ENCODE data around the gene ENAH.

The ENAH gene

DNA sequence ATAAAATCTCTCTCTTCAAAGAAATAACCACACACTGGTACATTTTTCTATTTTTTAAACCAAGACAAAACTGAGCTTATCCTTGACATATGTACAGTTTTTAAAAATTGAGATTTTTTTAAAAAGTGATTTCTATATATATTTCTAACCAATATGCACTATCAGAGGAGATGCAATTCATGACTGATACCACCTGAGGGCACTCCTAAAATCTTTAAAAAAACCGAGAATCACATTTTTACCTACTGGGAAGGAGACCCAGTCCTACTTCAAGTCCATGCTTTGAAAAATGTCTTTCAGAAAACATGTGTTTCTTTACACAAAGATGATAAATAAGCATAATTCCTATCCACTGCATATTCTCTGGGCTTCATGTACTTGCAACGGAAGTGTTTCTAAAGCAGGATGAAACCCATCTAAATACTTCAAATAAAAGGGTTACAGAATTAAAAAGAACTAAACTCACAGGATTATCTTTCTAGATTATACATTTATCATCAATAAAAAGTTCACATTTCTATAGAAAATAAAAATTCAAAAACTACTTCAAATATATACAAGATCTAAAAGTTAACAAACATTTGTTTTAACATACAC lies 98.6 kb downstream of the ENAH start:
- DNase-seq: no peak

DNA sequence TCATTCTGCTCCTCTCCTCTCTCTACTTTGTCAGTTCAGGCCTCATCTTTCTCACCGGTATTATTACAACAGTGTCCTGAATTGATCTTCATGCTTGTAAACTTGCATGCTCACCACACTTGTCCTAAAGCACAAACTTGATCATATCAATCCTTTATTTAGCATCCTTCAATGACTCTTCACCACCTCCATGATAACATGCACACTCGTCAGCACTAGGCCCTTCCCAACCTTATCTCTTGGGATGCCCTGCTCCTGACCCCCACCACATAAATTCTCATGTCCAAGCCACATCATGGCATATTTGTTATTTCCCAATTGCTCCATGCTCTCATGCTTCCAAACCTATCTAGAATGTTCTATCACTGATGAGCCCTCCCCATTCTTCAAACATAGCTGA lies 103.1 kb downstream of the ENAH start:
- no peak for DNase-seq

DNA sequence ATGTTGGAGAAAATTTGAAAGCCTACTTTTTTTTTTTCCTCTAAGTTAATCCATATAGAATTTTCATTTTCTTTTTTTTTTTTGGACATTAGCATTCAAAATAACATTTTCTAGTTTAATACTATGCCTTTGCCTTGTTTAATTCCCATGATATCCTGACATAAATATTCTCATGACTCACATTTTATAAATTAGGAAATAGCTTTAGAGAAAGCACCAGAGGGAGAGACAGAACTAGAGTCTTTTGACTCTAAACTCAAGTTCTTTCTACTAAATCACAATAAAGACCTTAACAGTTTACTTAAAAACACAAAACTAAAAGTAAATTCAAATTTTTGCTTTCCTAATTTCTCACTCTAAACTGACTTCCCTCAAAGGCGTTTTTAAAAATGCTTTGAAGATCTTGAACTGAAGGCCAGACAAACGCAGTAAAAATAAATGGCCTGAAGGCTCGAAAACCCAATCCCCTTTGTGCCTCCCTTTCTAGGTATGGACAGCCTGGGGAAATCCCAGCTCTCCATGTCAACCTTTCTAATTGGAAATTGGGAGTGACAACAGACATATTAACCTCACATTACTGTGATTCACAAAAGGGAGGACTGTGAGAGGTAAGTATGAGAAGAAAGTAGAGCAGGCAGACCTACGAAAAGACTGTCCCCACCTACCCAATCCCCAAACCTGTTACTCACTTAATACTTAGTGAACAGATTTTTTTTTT lies 104.6 kb downstream of the ENAH start:
- no peak for DNase-seq

DNA sequence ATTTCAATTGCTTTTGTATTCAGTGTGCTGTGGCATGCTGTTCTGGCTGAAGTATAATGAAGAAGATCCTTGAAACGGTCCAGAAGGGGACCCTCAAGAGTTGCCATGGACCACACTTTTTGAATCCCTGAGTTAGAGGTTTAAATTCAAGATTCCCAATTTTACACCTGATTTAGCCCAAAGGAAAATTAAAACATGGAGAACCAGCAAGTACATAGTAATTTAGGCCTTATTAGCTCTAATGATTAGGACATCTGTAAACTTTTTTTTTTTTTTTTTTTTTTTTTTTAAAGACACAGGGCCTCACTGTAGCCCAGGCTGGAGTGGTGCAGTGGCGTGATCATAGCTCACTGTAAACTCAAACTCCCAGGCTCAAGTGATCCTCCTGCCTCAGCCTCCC lies 107.3 kb downstream of the ENAH start:
- DNase-seq: no peak

DNA sequence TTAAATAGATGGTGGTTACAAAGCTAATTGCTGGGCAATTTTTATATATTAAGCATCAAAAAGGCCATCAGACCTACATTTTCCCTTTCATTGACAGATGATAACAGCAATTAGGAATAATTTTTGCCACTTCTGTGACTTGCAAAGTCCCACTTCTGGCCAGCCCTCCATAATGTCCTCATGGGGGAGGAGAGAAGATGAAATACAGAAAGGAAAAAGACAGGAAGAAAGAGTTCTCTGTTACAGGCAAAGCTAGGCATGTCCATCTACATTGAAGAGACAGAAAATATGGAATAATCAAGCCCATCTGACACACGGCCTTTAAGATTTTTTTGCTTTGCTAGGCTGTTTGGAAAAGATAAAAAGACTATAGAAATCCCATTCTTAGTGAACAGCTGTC lies 108.0 kb downstream of the ENAH start:
- no peak for DNase-seq

DNA sequence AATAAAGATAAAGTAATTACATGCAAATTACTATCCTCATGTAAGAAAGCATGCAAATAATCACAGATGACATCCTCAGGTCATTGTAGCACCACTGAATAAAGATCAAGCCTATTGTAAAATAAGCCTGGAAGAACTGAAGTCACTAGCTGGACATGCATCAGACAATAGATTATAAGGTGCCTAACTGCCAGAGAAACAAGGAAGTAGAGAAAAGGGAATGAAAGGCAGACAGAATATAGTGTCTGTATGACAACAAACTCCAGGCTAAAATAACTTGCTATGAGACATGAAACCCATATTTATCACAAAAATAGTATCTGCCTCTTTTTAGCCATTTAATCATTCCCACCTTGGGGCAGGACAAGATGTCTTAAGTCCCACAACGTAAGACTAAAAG lies 108.7 kb downstream of the ENAH start:
- DNase-seq: no peak

DNA sequence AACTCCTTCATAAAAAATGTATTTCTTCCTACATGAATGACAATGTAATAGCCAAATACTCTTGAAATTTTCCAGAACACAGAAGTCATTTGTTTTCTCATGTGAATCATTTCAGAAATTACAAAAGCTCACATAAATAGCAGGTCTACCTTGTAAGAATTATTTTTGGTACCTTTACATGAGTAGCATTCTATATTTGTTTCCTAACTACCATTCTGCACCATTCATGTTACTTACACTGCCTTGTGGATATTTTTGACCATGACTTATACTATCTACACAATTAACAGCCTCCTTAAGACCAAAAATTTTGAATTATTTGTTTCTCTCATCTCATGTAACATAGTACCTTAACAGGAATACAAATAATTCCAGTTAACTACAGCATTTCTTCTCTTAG lies 109.6 kb downstream of the ENAH start:
- no peak for DNase-seq

DNA sequence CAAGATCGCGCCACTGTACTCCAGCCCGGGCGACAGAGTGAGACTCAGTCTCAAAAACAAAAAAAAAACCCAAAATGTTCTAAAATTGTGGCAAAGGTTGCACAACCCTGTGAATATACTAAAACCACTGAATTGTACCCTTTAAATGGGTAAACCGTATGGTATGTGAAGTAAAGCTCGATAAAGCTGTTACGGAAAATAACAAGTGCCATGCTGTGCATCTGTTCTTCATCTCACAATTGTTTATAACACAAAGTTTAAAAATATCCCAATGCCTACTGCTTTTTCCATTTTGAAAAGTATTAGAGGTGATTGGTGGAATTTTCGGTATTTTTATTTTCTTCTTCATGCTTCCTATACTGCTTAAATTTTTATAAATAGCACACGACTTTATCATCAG lies 111.5 kb downstream of the ENAH start:
- DNase-seq: no peak

DNA sequence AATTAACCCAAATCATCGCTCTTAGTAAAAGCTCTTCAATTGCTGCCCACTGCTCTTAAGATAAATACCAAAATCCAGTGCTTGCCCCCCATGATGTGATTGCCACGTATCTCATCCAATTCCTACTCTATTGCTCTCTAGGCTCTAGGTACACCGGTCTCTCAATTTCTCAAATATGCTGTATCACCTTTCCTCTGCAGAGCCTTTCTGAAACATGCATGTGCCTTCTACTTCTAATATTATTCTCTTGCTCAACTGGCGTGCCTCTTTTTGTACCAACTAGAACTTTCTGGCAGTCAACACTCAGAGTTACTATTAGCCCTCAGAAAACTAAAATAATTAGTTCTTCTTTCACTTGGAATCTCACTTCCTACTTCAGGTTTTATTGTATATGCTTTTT lies 113.3 kb downstream of the ENAH start:
- DNase-seq: no peak

DNA sequence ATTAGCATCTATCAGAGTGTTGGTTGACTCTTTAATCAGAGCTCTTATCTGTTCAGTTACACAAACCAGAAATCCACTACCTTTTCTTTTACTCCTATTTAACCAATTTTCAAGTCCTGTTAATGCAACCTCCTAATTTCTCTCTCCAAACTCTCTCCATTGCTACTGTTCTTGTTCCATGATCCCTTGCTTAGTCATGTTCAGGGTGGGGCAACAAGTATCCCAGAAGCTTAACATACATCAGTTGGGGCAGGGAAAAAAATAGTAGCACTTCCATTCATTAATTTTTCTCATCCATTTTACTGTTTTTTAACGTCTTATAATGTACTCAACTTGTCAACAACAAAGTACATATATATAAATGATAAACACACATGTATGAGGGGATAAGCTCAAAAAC lies 113.9 kb downstream of the ENAH start:
- no peak for DNase-seq

DNA sequence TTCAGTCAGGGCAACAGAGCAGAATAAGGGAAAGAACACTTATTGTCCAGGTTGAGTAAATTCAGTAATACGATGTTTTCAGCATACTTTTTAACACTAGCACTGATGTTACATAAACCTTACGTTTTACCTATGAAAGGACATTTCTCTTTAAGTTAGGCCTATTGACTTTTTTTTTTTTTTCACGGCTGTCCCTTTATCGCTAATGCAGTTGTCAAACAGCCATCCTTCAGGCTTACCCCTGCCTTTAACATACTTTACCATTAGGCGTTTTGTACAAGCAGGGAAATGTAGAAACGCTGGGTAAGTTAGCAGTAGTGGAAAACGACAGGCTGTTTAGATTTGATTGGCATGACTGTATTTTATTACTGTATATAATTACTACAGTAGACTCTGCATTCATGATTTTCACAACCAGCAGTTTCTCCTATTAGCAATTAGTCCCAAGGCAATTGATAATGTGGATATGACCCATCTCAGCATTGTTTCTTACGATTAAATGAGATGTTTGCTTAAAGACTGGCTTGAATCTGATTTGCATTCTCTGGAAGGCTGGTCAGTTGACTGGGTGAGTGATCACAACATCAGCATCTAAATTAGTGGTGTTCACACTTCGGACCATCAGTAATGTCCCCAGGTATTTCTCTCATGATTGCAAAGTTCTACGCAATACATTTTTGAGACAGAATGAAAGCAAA lies 115.2 kb downstream of the ENAH start:
- no peak for DNase-seq

DNA sequence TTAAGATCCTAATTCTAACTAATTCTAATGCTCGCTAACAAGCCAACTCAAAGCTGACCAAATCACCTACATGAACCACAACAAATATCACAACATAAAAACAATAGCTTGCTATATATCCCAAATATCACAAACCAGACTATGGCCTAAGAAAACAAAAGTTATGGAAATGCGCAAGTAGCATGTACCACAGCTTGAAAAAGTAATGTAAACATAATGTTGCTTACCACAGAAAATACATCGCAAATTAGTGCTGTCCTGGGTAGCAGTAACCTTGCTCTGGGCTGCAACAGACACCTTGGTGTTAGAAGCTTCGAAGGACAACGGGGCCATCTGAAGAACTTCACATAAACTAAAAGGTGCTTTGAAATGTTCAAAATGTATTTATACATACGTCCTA lies 117.6 kb downstream of the ENAH start:
- no peak for DNase-seq

DNA sequence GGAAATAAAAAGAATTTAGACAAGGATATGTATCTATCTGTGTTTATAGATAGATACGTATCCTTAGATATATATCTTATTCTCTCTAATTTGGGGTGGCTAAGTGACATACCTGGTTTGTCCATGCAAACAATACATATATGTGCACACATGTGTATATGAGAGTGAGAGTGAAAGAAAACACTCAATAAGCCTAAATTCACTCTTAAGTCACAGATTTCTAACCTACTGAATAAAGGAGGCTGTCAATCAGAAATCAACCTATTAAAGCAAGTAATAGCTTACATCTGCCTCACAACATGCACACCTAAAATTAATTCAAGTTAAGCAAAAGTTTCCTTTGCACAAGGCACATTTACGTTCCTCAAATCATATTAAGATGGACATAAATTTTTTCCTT lies 118.2 kb downstream of the ENAH start:
- no peak for DNase-seq

DNA sequence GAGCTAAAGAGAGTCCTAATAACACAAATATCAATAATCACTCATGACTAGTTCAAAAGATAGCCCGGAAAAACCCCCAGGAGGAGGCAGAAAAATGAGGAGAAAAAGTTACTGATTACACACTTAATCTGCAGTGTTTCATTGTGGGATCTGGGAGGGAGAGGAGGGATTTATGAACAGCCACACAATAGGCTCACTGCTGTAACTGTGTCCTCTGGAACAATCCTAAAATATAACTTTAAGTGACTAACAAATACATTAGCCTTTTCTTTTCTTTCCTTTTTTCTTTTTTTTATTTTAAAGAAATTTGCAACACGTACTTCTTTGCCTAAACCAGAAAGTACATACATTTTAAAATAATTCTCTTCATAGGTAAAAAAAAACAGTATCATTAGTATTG lies 118.8 kb downstream of the ENAH start:
- no peak for DNase-seq

DNA sequence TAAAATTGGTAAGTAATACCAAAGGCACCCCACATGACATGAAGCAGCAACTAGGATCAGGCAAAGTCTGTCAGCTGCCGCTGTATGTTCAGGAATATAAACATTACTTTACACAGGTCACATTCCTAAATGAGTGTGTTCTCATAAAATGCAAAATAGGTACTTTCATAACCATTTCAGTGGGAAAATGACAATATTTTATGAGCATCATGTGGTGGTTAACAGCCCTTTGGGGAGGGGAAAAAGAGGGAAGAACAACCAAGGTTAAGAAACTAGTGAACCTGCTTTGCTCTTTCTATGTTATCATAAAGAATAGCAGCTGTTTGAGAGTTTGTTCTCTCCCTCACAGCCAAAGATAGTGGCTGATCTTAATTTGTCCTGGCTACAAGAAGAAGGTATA lies 119.7 kb downstream of the ENAH start:
- DNase-seq: no peak

DNA sequence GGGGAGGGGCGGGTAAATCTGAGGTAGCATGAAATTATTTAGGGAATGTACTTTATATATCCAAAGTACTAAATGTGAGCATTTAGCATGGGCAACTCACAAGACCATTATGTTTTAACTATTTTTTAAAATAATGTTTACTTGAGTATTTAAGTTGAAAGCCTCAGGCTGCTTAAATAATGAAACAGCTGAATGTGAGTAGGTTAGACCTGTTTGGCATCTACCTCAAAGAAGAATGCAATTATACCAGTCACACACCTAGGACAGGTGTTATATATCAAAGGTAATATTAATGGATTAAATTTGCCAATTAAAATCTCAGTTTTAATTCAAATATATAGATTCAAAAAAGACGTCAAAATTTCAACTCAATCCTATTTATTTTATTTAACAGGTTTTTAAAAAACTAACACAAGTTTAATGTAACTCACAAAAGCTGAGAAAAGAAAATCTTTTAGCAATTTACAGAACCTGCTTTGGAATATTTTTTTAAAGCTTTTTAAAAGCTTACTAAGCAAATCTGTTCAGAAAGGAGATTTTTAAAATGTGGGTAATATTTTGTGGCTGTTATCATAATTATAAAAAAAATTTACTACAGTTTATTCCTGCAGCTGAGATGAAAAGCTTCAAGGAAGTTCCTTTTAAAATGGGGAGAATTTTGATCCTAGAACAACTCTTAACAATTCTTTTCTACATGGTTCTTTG lies 120.5 kb downstream of the ENAH start:
- DNase-seq: no peak

DNA sequence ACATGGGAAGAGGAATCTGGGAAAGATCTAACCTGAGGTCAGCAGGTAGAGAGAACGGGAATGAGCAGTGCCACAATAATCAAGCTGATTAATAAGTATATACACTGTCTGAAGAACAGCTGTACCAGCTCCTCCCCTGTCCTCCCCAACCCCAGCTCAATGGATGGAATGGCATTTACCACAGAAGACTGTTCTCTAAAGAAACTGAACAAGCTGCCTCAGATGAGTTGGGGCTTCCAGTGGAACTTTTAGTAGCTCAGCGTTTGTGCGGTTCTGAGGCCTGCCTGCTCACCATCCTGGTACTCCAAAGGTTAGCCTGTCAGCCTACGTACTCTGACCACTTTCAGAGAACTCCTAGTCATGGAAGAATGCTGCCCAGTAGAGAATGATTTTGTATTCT lies 123.2 kb downstream of the ENAH start:
- DNase-seq: no peak

DNA sequence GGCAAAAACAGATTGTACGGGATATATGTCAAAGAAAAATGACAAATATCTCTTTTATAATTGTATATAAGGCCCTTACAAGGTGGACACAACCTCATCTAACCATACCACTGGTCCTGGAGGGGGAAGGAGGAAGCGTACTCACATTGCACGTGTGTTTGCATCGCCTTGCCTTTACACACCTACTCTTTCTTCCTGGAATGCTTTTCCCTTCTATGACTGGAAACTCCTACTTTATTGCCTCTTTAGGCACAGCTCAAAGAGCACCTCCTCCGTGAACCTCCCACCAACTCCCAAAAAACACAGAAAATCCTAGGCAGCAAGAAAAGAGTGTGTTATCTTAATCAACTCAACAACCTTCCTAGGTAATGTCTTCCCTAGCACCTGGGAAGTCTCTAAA lies 125.3 kb downstream of the ENAH start:
- no peak for DNase-seq

DNA sequence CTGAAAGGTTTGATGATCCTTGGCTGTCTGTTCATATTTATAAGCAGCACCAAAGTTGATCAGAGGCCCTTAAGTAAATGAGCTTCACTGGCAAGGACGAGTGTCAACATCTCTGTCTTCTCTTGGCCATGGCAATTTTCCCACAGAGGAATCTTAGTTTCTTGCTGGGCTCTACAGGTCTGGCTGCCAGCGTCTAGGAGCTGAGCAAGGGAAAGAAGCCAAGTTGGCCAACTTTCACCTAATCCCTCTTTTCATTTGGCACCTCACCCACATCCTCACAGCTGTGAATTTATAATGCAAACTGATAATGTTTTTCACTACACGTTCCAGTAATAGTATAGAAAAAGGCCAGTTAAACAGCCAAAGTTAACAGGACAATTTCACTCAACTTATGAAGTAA lies 126.0 kb downstream of the ENAH start:
- DNase-seq: no peak

DNA sequence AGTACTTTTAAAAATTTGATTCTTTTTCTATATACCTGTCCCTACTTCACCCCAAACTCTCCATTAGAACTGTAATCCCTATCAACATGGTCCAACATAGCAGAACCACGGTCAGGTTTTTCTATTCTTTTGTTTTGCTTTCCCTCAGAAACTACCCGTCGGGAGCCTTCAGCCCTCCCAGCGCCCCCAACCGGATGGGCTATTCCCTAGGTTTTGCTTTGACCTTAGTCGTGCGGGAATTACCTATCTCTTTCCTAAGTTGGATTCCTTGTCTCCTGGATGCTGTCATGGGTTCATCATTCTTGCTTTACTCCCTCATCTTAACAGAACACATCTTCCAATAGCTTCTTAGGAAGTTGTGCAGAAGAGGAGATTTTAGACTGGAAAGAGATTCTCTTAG lies 127.5 kb downstream of the ENAH start:
- no peak for DNase-seq

DNA sequence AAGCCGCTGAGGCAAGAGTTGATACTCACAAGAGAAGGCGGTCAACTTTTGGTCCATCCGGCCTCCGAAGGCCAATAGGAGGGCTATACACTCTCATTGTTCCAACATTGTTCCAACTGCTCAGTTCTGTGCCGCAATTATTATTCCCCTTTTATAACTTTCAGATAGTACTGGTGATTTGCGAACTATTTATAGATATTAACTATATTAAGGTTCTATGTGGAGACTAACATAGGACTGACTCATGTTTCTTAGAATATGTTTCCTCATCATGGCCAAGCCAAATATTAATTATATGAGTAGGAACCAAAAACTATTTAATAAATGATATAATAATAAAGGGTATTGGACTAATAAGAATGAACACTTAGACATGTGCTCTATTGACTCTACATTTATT lies 128.4 kb downstream of the ENAH start:
- no peak for DNase-seq

DNA sequence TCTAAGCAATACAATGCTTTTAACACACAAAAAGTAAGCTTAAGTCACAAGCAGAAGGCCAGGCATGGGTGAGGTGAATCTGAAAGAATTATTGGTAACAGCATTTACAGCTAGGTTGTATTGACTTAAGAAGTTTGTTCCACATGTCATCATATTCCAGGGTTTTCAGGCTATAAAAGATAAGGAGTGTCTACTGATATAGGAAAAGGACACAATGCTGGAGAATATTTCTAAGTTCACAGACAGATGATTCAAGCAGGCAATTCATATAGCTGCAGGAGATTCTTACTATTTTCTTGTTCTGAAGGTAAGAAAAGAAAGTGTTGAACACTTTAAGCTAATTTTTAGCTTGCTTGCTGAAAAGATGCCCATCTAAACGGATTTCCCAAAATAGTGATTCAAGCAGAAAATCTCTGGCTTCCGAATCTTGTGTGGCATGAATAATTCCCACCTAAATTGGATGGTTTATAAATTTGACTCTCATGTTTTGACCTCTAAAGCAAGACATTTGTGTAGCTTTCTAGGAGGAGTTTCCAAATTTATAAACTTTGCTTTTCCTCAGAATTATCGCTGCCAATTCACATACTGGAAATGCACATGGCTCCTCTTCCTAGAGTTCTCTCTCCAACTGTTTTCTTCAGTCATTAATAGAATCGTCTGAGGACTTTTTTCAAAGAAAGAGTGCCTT lies 129.5 kb downstream of the ENAH start:
- DNase-seq: no peak

DNA sequence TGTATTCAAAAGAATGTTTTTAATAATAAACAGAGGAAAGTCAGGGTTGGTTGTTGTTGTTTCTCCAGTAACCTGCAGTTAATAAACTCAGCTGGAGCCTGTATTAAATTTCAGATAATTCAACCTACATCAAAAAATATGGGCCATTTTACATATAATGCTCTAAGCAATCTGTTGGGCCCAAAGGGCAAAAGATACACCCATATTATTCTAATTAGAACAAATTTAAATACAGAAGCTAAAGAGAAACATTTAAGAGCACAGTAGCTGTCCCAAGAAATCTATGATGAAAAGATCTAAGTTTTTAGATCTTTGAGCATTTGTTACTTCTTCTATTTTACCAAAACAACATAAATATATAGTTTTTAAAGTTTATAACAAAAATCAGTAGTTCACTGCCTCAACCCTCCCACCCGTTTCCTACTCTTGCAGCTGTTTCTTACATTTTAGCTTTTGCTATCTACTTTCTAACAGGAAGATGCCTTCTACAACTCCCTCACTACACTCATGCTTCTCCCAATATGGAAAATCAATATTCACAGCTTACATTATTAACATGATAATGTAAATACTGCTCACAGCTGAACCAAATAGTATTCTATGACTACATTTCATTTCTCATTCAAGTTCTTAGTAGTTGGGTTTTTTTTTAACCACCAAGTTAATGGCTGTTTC lies 130.2 kb downstream of the ENAH start:
- DNase-seq: no peak
